Effector memory CD4-positive, alpha-beta T cell (primary cell): ENCODE results near the gene CNP.

Experiments
- DNase-seq, 3 donors: peaks; one replicate each; pipeline ENCODE4 v3.0.0-alpha.2; 2020
- H3K27ac ChIP-seq: 2 replicates; pipeline ENCODE4 v1.7.0; 2013; ENCODE audit warnings: mild to moderate bottlenecking, low read length, moderate library complexity; ENCODE audit not compliant: insufficient read depth, poor library complexity, severe bottlenecking
- H3K27me3 ChIP-seq: replicated peaks from 2 replicates; pipeline ENCODE4 v1.7.0; 2013; ENCODE audit warnings: mild to moderate bottlenecking, low read length; ENCODE audit not compliant: insufficient read depth, control insufficient read depth, poor library complexity, severe bottlenecking
- H3K36me3 ChIP-seq: 2 replicates; pipeline ENCODE4 v1.7.0; 2013; ENCODE audit warnings: mild to moderate bottlenecking, low read length, moderate library complexity; ENCODE audit not compliant: control insufficient read depth, insufficient read depth
- H3K4me1 ChIP-seq: 2 replicates; pipeline ENCODE4 v1.7.0; 2013; ENCODE audit warnings: low read length, mild to moderate bottlenecking; ENCODE audit not compliant: control insufficient read depth, insufficient read depth, poor library complexity, severe bottlenecking
- H3K4me3 ChIP-seq: 2 replicates; pipeline ENCODE4 v1.7.0; 2013; ENCODE audit warnings: low read length, low read depth, mild to moderate bottlenecking; ENCODE audit not compliant: insufficient read depth, poor library complexity, severe bottlenecking
- H3K9me3 ChIP-seq: 2 replicates; pipeline ENCODE4 v1.7.0; 2013; ENCODE audit warnings: mild to moderate bottlenecking, low read length, moderate library complexity; ENCODE audit not compliant: control insufficient read depth

The CNP gene

GRCh38 chr17:41984454-41984853, 17.9 kb downstream of the CNP start:
- Histone ChIP-seq H3K4me1 (no peaks in the 10 kb centered on the region), H3K9me3 (no peaks in the 10 kb centered on the region), H3K27ac (no peak overlapping the region), H3K4me3 (no peak overlapping the region), H3K36me3 (peaks cover 76% of the 10 kb centered on the region), H3K27me3 (no peaks in the 10 kb centered on the region)
- DNase-seq, result no peak

DNA sequence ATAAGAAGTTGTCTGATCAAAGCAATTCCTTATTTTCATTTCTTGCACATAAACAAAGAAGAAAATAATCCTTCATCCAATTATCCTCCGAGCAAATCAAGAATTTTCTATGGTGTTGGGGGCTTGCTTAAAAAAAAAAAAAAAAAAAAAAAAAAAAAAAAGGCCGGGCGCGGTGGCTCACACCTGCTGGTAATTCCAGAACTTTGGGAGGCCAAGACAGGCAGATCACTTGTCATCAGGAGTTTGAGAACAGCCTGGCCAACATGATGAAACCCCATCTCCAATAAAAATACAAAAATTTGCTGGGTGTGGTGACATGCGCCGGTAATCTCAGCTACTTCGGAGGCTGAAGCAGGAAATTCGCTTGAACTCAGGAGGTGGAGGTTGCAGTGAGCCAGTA, 19.3 kb downstream of the CNP start:
- Histone ChIP-seq H3K27ac (no peak overlapping the region), H3K27me3 (no peaks in the 10 kb centered on the region), H3K4me3 (no peak overlapping the region), H3K36me3 (peaks cover 78% of the 10 kb centered on the region), H3K9me3 (no peaks in the 10 kb centered on the region), H3K4me1 (no peaks in the 10 kb centered on the region)
- DNase-seq, result no peak

DNA sequence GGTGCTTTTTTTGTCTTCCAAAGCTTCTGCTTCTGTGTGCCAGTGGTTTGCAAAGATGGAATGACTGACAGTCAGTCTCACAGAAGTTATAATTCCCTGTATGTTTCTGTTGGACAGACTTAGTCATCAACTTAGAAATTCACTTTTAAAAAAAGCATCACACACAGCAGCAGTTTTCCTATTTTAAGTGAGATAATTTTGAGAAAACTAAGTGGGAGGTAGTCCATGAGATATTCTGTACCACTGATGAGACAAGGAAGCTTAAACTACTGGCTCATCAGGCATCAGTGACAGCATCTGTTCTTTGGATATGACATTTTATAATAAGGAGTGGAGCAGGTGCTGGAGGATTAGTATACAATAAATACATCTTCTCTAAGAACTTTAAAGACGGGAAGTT, 20.0 kb downstream of the CNP start:
- Histone ChIP-seq H3K4me1 (no peaks in the 10 kb centered on the region), H3K4me3 (no peak overlapping the region), H3K9me3 (no peaks in the 10 kb centered on the region), H3K27me3 (no peaks in the 10 kb centered on the region), H3K27ac (no peak overlapping the region), H3K36me3 (peaks cover 81% of the 10 kb centered on the region)
- DNase-seq, result no peak

- H3K27me3 ChIP-seq, result no peaks in the 10 kb centered on the region
- peaks cover 81% of the 10 kb centered on the region for H3K36me3 ChIP-seq
- H3K27ac ChIP-seq, result no peak overlapping the region
- H3K4me3 ChIP-seq, result no peak overlapping the region
- no peak for DNase-seq
- H3K4me1 ChIP-seq, result no peaks in the 10 kb centered on the region
- H3K9me3 ChIP-seq, result no peaks in the 10 kb centered on the region
Measured at GRCh38 chr17:41987642-41988041, 21.0 kb downstream of the CNP start.

GRCh38 chr17:41988418-41988817, 21.8 kb downstream of the CNP start:
- H3K27me3 ChIP-seq, result no peaks in the 10 kb centered on the region
- peaks cover 85% of the 10 kb centered on the region for H3K36me3 ChIP-seq

GRCh38 chr17:41989702-41990419, 23.3 kb downstream of the CNP start:
- Histone ChIP-seq H3K4me1 (no peaks in the 10 kb centered on the region), H3K27me3 (no peaks in the 10 kb centered on the region), H3K27ac (no peak overlapping the region), H3K4me3 (no peak overlapping the region), H3K9me3 (no peaks in the 10 kb centered on the region), H3K36me3 (peaks cover 88% of the 10 kb centered on the region)
- DNase-seq, result no peak

More at GRCh38 chr17:41988418-41988817, 21.8 kb downstream of the CNP start:
- Histone ChIP-seq H3K4me3 (no peak overlapping the region), H3K9me3 (no peaks in the 10 kb centered on the region), H3K27ac (no peak overlapping the region), H3K4me1 (no peaks in the 10 kb centered on the region)
- no peak for DNase-seq

- Histone ChIP-seq H3K27me3 (no peaks in the 10 kb centered on the region), H3K4me3 (no peak overlapping the region), H3K4me1 (no peaks in the 10 kb centered on the region), H3K27ac (no peak overlapping the region), H3K36me3 (peaks cover 89% of the 10 kb centered on the region), H3K9me3 (no peaks in the 10 kb centered on the region)
- no peak for DNase-seq
Measured at GRCh38 chr17:41992576-41992975, 26.0 kb downstream of the CNP start.

DNA sequence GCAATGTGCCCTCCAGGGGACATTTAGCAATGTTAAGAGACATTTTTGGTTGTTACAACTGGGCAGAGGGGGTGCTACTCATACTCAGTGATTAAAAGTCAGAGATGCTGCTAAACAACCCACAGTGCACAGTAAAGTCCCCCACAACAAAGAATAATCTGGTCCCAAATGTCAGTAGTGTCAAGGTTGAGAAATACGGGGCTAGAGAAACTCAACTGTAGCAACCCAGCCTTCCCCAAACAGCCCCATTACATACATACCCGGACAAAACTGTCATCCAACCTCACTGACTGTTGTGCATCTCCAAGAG, 30.2 kb downstream of the CNP start:
- no peak for DNase-seq
- Histone ChIP-seq H3K9me3 (no peaks in the 10 kb centered on the region), H3K27me3 (no peaks in the 10 kb centered on the region), H3K36me3 (peaks cover 72% of the 10 kb centered on the region), H3K27ac (no peak overlapping the region), H3K4me1 (no peaks in the 10 kb centered on the region), H3K4me3 (no peak overlapping the region)

DNA sequence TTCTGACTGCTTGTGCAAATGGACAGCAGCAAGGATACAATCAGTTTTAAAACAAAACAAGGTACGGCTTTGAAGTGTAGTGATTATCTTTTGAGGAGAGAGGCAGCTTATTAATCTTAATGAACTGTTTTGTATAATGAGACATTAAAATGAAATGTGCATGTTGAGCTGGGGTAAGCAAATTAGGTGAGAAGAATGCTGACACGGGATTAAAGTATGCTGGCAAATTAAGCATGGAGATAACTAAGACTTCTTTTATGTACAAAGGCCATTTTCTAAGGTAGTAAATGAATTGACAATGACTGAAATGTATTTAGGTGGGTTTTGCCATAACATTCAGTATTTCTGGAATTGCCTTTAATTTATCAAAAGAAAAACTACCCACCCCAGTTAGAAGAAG, 31.9 kb downstream of the CNP start:
- Histone ChIP-seq H3K4me3 (no peak overlapping the region), H3K27me3 (no peaks in the 10 kb centered on the region), H3K36me3 (peaks cover 62% of the 10 kb centered on the region), H3K9me3 (no peaks in the 10 kb centered on the region), H3K4me1 (no peaks in the 10 kb centered on the region), H3K27ac (no peak overlapping the region)
- no peak for DNase-seq

DNA sequence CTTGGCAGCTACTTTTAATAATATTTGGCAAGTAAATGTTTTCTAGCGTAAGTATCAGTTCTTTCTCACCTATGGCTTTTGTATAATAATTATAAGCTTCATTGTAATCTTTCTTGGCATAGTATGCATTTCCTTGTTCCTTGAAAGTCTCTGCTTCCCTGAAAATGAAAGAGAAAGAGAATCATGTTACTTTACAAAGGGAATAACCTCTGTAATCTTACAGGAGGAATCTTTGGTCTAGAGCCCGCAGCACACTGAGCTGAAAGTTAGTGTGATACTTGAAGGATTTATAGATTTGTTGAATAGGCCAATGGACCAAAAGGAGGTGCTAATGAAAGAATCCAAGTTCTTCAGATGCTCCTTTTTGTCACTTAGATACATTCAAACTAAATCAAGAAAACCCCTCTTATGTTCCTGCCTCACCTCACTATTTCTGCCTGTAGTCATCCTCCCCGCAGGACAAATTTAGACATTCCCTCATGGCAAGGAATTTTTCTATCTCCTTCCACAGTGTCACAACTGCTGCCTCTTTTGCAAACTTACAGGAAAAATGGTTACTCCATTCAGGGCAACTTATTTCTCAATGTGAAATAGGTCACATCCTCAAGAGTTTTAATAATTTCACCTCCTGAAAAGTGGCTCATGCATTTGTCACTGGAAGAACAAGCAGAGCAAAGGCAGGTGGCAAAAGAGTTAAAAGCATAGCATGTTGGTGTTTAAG, 34.0 kb downstream of the CNP start:
- H3K4me1 ChIP-seq, result no peaks in the 10 kb centered on the region
- no peaks in the 10 kb centered on the region for H3K27me3 ChIP-seq
- H3K36me3 ChIP-seq, result peaks cover 45% of the 10 kb centered on the region
- DNase-seq, result no peak
- no peak overlapping the region for H3K27ac ChIP-seq
- H3K9me3 ChIP-seq, result no peaks in the 10 kb centered on the region
- H3K4me3 ChIP-seq, result no peak overlapping the region
